Prostate gland (tissue), 2 donors: Measurements from ENCODE around the gene NBEA. TPM values are rescaled to one million over a fixed set of nuclear protein-coding genes. Genes with fewer than 3 reads are reported as not detected.

Experiments used
- DNase-seq: peaks from one replicate; pipeline ENCODE4 v3.0.0-alpha.2; 2019; ENCODE audit warnings: low spot score
- H3K27ac ChIP-seq, 2 donors: fragments of 200-600 bp; sonication (generic); 2 replicates each; pipeline ENCODE4 v1.5.1; 2017 to 2019
- H3K27me3 ChIP-seq: fragments of 200-600 bp; sonication (generic); replicated peaks from 2 replicates; pipeline ENCODE4 v1.5.1; 2019; ENCODE audit not compliant: insufficient read depth
- H3K36me3 ChIP-seq, 2 donors: fragments of 200-600 bp; sonication (generic); 1 replicate in 1 of 2; 2 replicates in 1 of 2; pipeline versions ENCODE4 v1.5.1 to v1.8.1; 2017 to 2019
- H3K4me1 ChIP-seq: fragments of 200-600 bp; sonication (generic); replicated peaks from 2 replicates; pipeline ENCODE4 v1.5.1; 2019
- H3K4me3 ChIP-seq, 2 donors: fragments of 200-600 bp; sonication (generic); 2 replicates each; pipeline ENCODE4 v1.5.1; 2017 to 2019
- H3K9me3 ChIP-seq: fragments of 200-600 bp; sonication (generic); 2 replicates; pipeline ENCODE4 v1.5.1; 2017
- CTCF ChIP-seq, 4 experiments: fragments of 200-600 bp in 2 of 4; fragments of 450-650 bp in 2 of 4; sonication (generic) in 2 of 4; IDR thresholded peaks; 1 replicate in 3 of 4; 2 replicates in 1 of 4; pipeline ENCODE4 v1.5.1; 2016 to 2019; ENCODE audit warnings: antibody characterized with exemption in 4 of 4, mild to moderate bottlenecking in 2 of 4, moderate library complexity in 2 of 4
- POLR2A ChIP-seq: fragments of 450-650 bp; IDR thresholded peaks from one replicate; pipeline ENCODE4 v1.6.1; 2016; ENCODE audit warnings: antibody characterized with exemption, mild to moderate bottlenecking
- POLR2AphosphoS5 ChIP-seq: sonication (generic); formaldehyde crosslinking; IDR thresholded peaks from one replicate; pipeline ENCODE4 v1.6.1; 2017; ENCODE audit warnings: antibody characterized with exemption
- WGBS: methylation state at CpG from one replicate; pipeline ENCODE4 v1.1.5; 2018; 5-methylcytosine and 5-hydroxymethylcytosine counted together
- intact Hi-C: fragments of 100-400 bp; cut with DNase I; formaldehyde crosslinking; loops from one replicate; pipeline ENCODE4 v1.14.2; 2022
- total RNA-seq, 2 donors: library from RNA; depleted of rRNA; stranded (reverse); fragments of >200 nt; gene quantifications; one replicate each; pipeline ENCODE4 v1.1.0, GENCODE V29; 2016

The NBEA gene
- total RNA-seq, 2 donors from 2014 or later: 13.6 to 16.9 TPM

- H3K27me3 ChIP-seq: no peaks in the 10 kb centered on the region
- no peaks in the 10 kb centered on the region for H3K36me3 ChIP-seq
- no peak overlapping the region for H3K4me3 ChIP-seq
- intact Hi-C loops: no loop called here
- H3K27ac ChIP-seq: no peak overlapping the region
- no peak for TF ChIP-seq CTCF (IDR thresholded peaks at IDR 0.05)
- no peak for TF ChIP-seq POLR2A
- no peak for TF ChIP-seq POLR2AphosphoS5
- WGBS: 45% methylated on average over 1 of the region's 1 CpG
- DNase-seq: no peak
- no peaks in the 10 kb centered on the region for H3K9me3 ChIP-seq
- no peaks in the 10 kb centered on the region for H3K4me1 ChIP-seq
Observed at GRCh38 chr13:35292329-35292728, 350.3 kb downstream of the NBEA start.

- no peak for DNase-seq
- TF ChIP-seq POLR2A (no peak), CTCF (IDR thresholded peaks at IDR 0.05) (no peak), POLR2AphosphoS5 (no peak)
- intact Hi-C loops: no loop called here
- Histone ChIP-seq H3K4me3 (no peak overlapping the region), H3K27me3 (no peaks in the 10 kb centered on the region), H3K27ac (no peak overlapping the region), H3K4me1 (no peaks in the 10 kb centered on the region), H3K9me3 (no peaks in the 10 kb centered on the region), H3K36me3 (no peaks in the 10 kb centered on the region)
Observed at GRCh38 chr13:35293579-35294226, 351.6 kb downstream of the NBEA start.

GRCh38 chr13:35309706-35310105, 367.6 kb downstream of the NBEA start:
- intact Hi-C loops: no loop called here
- no peaks in the 10 kb centered on the region for H3K9me3 ChIP-seq
- no peak overlapping the region for H3K27ac ChIP-seq
- H3K27me3 ChIP-seq: no peaks in the 10 kb centered on the region
- no peaks in the 10 kb centered on the region for H3K36me3 ChIP-seq
- TF ChIP-seq POLR2AphosphoS5 (no peak), CTCF (IDR thresholded peaks at IDR 0.05) (no peak), POLR2A (no peak)
- 74% methylated on average over 2 of the region's 2 CpGs for WGBS
- H3K4me1 ChIP-seq: no peaks in the 10 kb centered on the region
- no peak overlapping the region for H3K4me3 ChIP-seq
- no peak for DNase-seq

DNA sequence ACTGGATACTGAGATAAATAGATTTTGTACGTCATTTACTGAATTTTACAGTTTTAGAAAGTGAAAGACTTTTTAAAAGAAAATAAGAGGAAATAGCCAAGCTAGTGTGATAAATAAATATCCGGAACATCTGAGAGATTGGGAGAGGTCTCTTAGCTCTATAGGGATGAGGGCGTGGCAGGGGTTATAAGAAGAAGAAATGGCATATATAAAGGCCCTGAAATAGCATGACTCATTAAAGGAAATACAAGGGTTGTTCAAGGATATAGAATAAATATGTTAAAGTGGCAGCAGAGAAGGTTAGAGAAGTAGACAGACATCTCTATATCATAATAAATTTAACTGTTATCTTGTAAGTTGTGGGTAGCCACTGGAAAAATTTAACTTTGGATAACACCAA, 390.1 kb downstream of the NBEA start:
- no peak for TF ChIP-seq POLR2AphosphoS5
- no peak for TF ChIP-seq POLR2A
- no peak for TF ChIP-seq CTCF (IDR thresholded peaks at IDR 0.05)
- no peaks in the 10 kb centered on the region for H3K4me1 ChIP-seq

DNA sequence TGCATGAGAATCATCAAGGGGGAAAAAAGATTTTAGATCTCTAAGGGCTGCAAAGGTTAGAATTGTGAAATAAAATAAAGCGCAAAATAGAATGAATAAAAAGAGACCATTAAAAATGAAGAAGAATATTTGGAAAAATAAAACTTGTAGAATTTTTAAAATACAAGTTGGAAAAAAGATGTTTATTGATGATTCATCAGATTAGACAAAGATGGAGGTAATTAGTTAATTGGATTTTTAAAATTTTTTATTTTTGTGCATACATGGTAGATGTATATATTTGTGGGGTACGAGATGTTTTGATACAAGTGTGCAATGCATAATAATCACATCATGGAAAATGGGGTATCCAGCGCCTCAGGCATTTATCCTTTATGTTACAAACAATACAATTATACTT, 391.1 kb downstream of the NBEA start:
- H3K27ac ChIP-seq: no peak overlapping the region
- no peak for DNase-seq

More for the DNA sequence above, 390.1 kb downstream of the NBEA start:
- Histone ChIP-seq H3K9me3 (no peaks in the 10 kb centered on the region), H3K27ac (no peak overlapping the region), H3K4me3 (no peak overlapping the region), H3K36me3 (no peaks in the 10 kb centered on the region), H3K27me3 (no peaks in the 10 kb centered on the region)
- WGBS: 92% methylated on average over 3 of the region's 3 CpGs
- DNase-seq: no peak
- intact Hi-C loops: no loop called here

More for the DNA sequence above, 391.1 kb downstream of the NBEA start:
- no peak for TF ChIP-seq POLR2AphosphoS5
- no peak for TF ChIP-seq POLR2A
- TF ChIP-seq CTCF (IDR thresholded peaks at IDR 0.05): no peak
- Histone ChIP-seq H3K4me1 (no peaks in the 10 kb centered on the region), H3K9me3 (no peaks in the 10 kb centered on the region), H3K36me3 (no peaks in the 10 kb centered on the region), H3K27me3 (no peaks in the 10 kb centered on the region), H3K4me3 (no peak overlapping the region)
- 80% methylated on average over 3 of the region's 3 CpGs for WGBS
- intact Hi-C loops: no loop called here
